HAP-1 (cell line): ENCODE results near the gene TMEM82.

Source experiments
- DNase-seq, 2 experiments: peaks; one replicate each; pipeline ENCODE4 v3.0.0-alpha.2; 2016 to 2020; ENCODE audit warnings: low spot score in 2 of 2
- H3K27me3 ChIP-seq: fragments of 250-450 bp; sonication (Bioruptor Pico); 2 replicates; pipeline ENCODE4 v1.5.1; 2020; ENCODE audit warnings: low read depth, mild to moderate bottlenecking, moderate library complexity
- H3K36me3 ChIP-seq: fragments of 250-450 bp; sonication (Bioruptor Pico); replicated peaks from 2 replicates; pipeline ENCODE4 v1.5.1; 2020; ENCODE audit warnings: mild to moderate bottlenecking
- H3K4me1 ChIP-seq: fragments of 250-450 bp; sonication (Bioruptor Pico); 2 replicates; pipeline ENCODE4 v1.5.1; 2020; ENCODE audit warnings: mild to moderate bottlenecking
- H3K4me3 ChIP-seq: fragments of 250-450 bp; sonication (Bioruptor Pico); 2 replicates; pipeline ENCODE4 v1.5.1; 2020; ENCODE audit warnings: mild to moderate bottlenecking, moderate library complexity
- H3K9me3 ChIP-seq: fragments of 250-450 bp; sonication (Bioruptor Pico); 2 replicates; pipeline ENCODE4 v1.5.1; 2020; ENCODE audit warnings: mild to moderate bottlenecking, moderate library complexity
- in situ Hi-C: fragments of 300-500 bp; cut with MboI; formaldehyde crosslinking; loops from 3 replicates; pipeline ENCODE4 v1.14.3; 2020; ENCODE audit warnings: low sequenced_read_pairs, inconsistent platforms, mixed read lengths

Gene TMEM82

DNA sequence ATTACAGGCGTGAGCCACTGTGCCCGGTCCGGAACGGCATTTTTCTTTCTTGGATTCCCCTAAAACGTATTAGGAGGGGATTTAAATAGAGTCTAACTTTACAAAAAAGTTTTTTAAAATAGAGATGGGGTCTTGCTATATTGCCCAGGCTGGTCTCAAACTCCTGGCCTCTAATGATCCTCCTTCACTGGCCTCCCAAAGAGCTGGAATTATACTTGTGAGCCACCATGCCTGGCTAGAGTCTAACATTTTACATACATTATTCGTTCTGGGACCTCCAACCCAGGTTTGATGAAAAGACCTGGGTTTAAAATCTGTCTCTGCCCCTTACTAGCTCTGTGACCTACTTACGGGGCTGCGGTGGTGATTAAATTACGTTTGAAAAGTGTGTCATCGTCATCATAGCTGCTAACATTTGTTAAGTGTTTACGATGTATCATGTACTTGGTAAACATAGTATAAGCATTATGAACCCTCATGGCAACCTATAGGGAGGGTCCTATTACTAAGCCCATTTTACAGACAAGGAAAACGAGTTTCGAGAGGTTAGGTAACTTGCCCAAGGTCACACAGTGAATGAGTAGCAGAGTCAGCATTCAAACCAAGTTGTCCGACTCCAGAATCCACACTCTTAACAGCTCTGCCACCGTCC, 33.7 kb upstream of the TMEM82 start:
- in situ Hi-C loops, result no loop called here
- no peaks in the 10 kb centered on the region; the same call in 1 of the 2 replicates for H3K36me3 ChIP-seq
- H3K4me1 ChIP-seq, result no peaks in the 10 kb centered on the region
- H3K4me3 ChIP-seq, result no peak overlapping the region
- DNase-seq, result no peak
- H3K27me3 ChIP-seq, result no peaks in the 10 kb centered on the region
- no peaks in the 10 kb centered on the region for H3K9me3 ChIP-seq

DNA sequence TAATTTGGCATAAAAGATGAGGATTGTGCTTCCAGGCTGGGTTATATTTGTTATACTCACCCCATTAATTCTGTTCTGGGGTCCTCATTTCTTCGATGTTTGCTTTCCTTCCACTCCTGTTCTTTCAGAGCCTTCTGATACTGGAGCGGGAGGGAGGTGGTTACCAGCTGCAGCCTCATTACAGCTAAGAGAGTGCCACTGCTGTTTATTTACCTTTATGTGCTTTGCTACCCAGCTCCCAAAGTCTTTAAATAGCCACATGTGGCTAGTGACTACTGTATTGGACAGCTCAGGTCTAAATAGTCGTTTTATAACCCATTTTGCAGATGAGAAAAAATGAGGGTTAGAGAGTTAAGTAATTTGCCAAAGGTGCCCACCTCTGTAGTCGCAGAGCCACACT, 33.1 kb upstream of the TMEM82 start:
- Histone ChIP-seq H3K27me3 (no peaks in the 10 kb centered on the region), H3K9me3 (no peaks in the 10 kb centered on the region), H3K36me3 (no peaks in the 10 kb centered on the region; the same call in 1 of the 2 replicates), H3K4me1 (no peaks in the 10 kb centered on the region), H3K4me3 (no peak overlapping the region)
- DNase-seq, result no peak
- in situ Hi-C loops, result no loop called here

DNA sequence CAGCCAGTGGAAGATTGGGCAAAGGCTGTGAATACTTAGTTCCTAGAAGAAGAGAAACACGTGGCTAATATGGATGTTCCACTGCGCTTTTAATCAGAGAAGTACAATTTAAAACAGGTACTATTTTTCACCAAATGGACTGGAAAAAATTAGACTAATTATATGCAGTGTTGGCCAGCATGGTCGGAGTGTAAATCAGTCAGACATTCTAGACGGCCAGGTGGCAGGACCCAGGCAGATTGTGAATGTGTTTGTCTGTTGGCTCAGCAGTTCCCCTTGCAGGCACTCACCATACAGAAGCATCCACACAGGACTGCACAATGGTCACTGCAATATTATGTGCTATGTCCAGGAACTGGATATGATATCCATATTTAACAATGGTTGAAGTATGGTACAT, 30.1 kb upstream of the TMEM82 start:
- in situ Hi-C loops, result no loop called here
- H3K4me3 ChIP-seq, result no peak overlapping the region
- H3K9me3 ChIP-seq, result no peaks in the 10 kb centered on the region
- no peaks in the 10 kb centered on the region; the same call in 1 of the 2 replicates for H3K36me3 ChIP-seq
- no peaks in the 10 kb centered on the region for H3K27me3 ChIP-seq
- DNase-seq, result no peak
- no peaks in the 10 kb centered on the region for H3K4me1 ChIP-seq

DNA sequence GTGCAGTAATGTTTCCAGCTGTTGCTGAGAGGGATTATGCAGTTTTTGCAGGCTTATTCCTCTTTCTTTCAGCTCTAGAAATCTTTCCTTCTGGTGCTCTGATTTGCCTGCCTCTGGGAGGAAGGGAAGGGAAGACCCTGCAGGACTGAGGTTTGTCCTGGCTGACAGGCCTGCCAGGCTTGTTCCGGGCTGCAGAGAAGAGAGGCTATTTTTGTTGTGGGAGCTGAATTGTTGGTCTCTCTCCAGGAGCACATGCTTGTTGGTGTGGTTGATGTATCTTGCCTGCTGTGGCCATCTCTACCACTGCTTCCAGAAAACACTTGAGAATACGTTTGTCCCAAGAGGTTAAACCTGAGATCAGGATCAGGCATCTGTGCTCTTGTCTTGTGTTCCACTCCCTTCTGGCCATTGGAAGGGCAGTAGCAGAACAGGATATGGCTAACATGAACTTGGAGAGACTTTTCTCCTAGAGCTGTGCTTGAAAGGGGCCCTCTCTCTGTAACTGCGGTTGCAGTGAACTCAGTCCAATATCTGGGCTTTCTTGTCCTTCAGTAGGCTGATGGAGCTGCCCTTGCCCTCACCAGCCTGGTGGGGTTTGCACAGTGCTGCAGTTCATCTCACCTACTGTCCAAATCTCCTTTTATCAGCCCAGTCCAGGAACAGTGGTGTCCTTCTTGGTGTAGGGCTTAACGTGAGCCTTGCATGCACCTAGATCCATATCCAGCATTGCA, 27.7 kb upstream of the TMEM82 start:
- H3K4me1 ChIP-seq, result no peaks in the 10 kb centered on the region
- H3K36me3 ChIP-seq, result peaks cover 8% of the 10 kb centered on the region
- in situ Hi-C loops, result no loop called here
- no peaks in the 10 kb centered on the region for H3K9me3 ChIP-seq
- no peak for DNase-seq
- no peaks in the 10 kb centered on the region for H3K27me3 ChIP-seq
- H3K4me3 ChIP-seq, result no peak overlapping the region

DNA sequence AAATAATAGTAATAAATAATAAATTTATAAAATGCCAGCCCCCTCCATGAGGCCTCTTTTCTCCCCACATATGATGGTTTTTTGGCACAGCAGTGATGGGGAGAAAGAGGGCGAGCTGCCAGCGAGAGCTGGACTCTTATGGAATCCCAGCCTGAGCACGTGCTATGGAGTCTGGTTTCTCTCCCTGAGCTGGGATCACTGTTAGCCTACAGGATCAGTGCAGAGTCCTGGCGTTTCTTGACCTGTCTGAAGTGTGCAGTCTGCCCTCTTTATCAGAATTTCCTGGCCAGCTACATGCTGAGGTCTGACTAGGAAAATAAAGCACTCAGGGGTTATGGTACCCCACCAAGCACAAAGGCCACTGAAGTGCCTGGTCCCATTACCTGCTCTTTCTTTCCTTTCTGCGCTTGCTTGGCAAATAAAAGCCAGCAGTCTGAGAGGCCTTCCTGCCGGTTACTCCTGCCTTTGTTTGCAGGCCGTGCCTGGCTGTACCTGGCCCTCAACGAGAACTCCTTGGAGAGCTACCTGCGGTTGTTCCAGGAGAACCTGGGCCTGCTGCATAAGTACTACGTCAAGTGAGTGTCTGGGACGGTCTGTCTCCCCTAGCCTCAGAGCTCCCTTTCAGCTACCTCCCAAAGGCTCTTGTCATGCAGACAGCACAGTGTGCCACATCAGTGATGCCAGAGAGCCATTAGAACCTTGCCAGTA, 24.7 kb upstream of the TMEM82 start:
- Histone ChIP-seq H3K27me3 (no peaks in the 10 kb centered on the region), H3K4me3 (no peak overlapping the region), H3K4me1 (no peaks in the 10 kb centered on the region), H3K36me3 (peaks cover 12% of the 10 kb centered on the region), H3K9me3 (no peaks in the 10 kb centered on the region)
- no peak for DNase-seq
- in situ Hi-C loops, result no loop called here

DNA sequence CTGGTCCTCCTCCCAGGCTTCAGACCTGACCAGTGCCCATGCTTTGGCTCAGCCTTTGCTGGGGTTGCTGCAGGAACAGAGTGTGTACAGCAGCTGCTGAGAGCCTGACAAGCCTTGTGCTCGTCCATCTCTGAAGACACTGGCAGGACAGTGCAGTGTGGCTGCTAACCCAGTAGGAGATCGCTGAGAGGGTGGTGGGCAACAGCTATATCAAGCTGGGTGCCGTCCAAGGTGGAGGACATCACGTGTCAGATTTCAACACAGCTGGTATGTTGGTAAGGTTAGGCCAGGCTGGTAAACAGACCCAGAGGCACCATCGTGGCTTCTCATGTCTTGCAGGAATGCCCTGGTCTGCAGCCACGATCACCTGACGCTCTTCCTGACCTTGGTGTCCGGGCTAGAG, 24.1 kb upstream of the TMEM82 start:
- no peaks in the 10 kb centered on the region for H3K27me3 ChIP-seq
- no peaks in the 10 kb centered on the region for H3K9me3 ChIP-seq
- no peak for DNase-seq
- in situ Hi-C loops, result no loop called here
- no peak overlapping the region for H3K4me3 ChIP-seq
- H3K36me3 ChIP-seq, result peaks cover 12% of the 10 kb centered on the region
- H3K4me1 ChIP-seq, result no peaks in the 10 kb centered on the region

DNA sequence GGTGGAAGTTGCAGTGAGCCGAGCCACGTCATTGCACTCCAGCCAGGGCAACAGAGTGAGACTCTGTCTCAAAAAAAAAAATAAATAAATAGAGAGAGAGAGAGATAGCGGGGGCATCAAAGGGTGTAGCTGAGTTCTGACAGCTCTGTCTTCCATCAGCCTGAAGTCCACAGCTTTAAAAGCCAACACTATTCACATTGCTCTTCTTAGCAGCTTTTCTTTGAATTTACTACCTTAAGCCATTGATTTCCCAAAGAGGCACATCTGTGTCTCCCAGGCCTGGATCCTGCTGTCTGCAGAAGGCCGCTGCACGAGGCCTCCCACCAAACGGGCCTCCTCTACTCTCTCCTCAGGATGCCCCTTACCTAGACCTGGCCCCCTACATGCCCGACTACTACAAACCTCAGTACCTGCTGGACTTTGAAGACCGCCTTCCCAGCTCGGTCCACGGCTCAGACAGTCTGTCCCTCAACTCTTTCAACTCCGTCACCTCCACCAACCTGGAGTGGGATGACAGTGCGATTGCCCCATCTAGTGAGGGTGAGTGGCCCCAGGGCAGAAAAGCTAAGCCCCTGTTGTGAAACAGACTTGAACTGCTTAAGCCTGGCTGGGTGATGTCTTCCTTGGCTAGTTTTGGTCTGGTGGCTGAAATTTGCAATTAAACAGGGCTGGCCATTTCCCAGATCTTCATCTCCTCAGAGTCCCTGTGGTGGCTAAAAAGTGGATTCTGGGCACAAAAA, 22.7 kb upstream of the TMEM82 start:
- in situ Hi-C loops, result no loop called here
- Histone ChIP-seq H3K9me3 (no peaks in the 10 kb centered on the region), H3K4me1 (no peaks in the 10 kb centered on the region), H3K27me3 (no peaks in the 10 kb centered on the region), H3K4me3 (no peak overlapping the region), H3K36me3 (peaks cover 12% of the 10 kb centered on the region)
- DNase-seq, result no peak

DNA sequence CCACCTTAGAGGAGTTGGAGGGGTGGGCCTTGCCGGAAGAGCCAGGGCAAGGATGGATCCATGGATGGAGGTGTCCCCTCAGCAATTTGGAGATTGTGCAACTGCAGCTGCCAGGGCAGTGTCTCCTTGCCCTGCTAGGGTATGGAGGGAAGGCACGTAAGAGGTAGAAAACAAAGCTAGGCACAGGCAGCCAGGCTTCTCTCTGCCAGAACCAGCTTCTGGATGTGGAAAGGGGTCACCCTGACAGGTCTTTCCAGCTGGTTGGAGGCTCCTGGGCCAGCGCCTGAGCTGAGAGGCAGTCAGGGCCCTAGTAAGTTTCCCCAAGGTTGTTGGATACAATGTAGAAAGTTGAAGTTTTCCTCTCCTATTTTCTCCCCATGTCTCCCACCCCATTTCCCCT, 21.4 kb upstream of the TMEM82 start:
- peaks cover 16% of the 10 kb centered on the region for H3K36me3 ChIP-seq
- H3K4me3 ChIP-seq, result no peak overlapping the region
- no peaks in the 10 kb centered on the region for H3K4me1 ChIP-seq
- H3K9me3 ChIP-seq, result no peaks in the 10 kb centered on the region
- no peak for DNase-seq
- no peaks in the 10 kb centered on the region for H3K27me3 ChIP-seq
- in situ Hi-C loops, result no loop called here

DNA sequence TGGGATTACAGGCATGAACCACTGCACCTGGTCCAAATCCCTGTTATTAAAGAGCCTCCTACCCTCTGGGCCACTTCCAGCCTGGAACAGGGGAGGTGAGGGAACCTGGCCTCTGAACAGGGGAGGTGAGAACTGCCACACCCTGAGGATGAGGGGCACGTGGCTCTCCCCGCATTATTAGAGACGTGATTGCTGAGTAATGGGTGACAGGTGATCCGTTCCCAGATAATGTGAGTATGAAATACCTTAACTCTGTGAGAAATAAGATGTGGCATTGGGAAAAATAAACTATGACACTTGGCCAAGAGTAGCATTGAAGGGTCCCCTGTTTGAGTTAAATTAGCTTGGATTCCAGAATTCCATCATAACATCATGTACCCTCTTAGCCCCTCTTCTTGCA, 19.9 kb upstream of the TMEM82 start:
- H3K36me3 ChIP-seq, result peaks cover 20% of the 10 kb centered on the region
- no peak overlapping the region for H3K4me3 ChIP-seq
- H3K27me3 ChIP-seq, result no peaks in the 10 kb centered on the region
- in situ Hi-C loops, result no loop called here
- no peaks in the 10 kb centered on the region for H3K4me1 ChIP-seq
- no peak for DNase-seq
- no peaks in the 10 kb centered on the region for H3K9me3 ChIP-seq

DNA sequence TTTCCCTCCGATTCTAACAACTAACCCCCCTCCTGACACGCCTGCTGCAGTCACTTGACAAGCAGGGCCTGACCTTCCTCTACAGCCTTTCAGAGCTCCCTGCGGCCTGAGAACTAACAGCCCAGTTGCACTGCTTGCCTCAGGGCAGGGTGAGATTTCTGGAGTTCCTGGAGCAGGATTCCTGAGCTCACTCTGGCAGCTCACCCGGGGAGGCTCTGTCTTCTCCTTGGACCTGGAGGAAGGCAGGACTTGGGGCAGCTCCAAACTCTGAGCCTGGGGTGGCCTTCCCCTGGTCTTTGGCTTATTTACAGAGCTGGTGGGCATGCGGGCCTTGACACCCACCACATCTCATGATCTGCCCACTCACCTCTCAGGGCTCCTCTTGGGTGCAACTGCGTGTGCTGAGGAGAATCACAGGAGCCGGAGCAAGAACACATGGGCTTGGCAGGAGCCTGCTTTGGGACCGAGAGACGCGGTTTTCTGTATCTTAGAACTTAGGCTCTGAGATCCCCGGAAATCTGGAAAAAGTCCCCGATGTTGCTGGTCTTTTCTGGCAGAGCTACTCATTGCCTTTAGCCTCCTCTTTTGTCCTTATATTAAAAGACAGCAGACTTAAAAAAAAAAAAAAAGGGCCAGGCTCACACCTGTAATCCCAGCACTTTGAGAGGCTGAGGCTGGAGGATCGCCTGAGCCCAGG, 19.3 kb upstream of the TMEM82 start:
- H3K27me3 ChIP-seq, result no peaks in the 10 kb centered on the region
- no peak overlapping the region for H3K4me3 ChIP-seq
- no peak for DNase-seq
- no peaks in the 10 kb centered on the region for H3K4me1 ChIP-seq
- in situ Hi-C loops, result no loop called here
- H3K36me3 ChIP-seq, result peaks cover 23% of the 10 kb centered on the region
- no peaks in the 10 kb centered on the region for H3K9me3 ChIP-seq

DNA sequence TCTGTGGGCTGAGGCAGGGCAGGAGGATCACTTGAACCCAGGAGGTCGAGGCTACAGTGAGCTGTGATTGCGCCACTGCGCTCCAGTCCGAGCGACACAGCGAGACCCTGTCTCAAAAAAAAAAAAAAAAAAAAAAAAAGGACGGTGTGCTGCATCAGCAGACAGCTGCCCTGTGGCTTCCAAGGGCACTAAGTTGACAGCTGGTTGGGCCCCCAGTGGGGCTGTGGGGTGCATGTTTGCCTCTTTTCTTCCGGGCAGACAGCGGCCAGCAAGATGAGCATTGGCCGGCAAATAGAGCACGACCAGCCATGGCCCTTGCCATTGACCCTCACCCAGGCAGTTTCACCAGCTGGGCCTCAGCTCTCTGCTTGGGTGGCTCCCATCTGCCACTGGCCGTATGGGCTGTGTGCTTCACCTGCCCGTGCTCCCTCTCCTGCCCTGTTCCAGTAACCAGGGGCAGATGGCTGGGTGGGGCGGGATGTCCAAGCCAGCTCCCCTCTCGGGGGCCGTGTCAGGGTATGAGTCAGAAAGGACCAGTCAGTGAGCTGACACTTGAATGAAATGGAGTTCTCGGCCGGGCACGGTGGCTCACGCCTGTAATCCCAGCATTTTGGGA, 18.6 kb upstream of the TMEM82 start:
- DNase-seq, result no peak
- in situ Hi-C loops, result no loop called here
- H3K36me3 ChIP-seq, result peaks cover 29% of the 10 kb centered on the region
- H3K4me1 ChIP-seq, result no peaks in the 10 kb centered on the region
- no peaks in the 10 kb centered on the region for H3K9me3 ChIP-seq
- no peaks in the 10 kb centered on the region for H3K27me3 ChIP-seq
- no peak overlapping the region for H3K4me3 ChIP-seq

DNA sequence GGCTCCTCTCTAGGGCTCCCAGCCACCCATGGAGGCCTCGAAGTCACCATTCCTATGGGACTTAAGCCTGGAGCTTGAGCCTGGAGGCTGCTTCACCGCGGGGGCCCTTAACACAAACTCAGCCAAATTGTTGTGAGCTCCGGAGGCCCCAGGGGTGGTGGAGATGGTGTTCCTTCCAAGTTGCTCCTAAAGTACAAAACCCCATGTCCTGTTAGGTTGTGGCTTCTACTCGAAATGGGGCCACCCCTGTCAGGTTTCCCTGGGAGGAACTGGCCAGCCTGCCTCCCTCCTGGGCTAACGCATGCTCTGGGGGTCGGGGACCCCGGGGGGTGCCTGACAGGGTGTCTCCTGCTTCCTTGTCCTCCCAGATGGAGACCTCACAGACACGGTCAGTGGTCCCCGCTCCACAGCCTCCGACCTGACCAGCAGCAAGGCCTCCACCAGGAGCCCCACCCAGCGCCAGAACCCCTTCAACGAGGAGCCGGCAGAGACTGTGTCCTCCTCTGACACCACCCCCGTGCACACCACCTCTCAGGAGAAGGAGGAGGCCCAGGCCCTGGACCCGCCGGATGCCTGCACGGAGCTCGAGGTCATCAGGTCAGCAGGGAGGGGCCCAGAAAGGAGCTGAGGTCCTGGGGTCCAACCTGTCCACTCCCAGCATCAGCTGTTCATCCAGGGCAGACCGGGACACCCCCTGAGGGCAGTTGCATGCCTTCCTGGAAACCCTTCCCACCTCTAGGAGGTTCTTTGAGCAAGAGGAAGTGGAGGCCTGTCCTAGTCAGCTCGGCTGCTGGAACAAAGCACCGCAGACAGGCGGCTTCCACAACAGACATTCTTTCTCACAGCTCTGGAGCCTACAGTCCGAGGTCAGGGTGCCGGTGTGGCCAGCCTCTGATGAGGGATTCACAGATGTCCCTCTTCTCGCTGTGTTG, 17.1 kb upstream of the TMEM82 start:
- Histone ChIP-seq H3K27me3 (no peaks in the 10 kb centered on the region), H3K9me3 (no peaks in the 10 kb centered on the region), H3K4me1 (no peaks in the 10 kb centered on the region), H3K4me3 (no peak overlapping the region), H3K36me3 (peaks cover 22% of the 10 kb centered on the region)
- in situ Hi-C loops, result no loop called here
- no peak for DNase-seq
